ELR (cell line): ENCODE measurements around the gene TENM4.
"Not testable (repeated sequence)": the region's sequence is repeated elsewhere in the genome, so short reads cannot be mapped to it uniquely, and the experiment has no call there.

ENCODE experiments used
- DNase-seq: peaks from one replicate; pipeline ENCODE4 v3.0.0-alpha.2; 2015; ENCODE audit warnings: low read depth

The TENM4 gene

GRCh38 chr11:79244241-79244772 is 196.5 kb downstream of the TENM4 start:
- DNase-seq: peak; percentile 61

DNA sequence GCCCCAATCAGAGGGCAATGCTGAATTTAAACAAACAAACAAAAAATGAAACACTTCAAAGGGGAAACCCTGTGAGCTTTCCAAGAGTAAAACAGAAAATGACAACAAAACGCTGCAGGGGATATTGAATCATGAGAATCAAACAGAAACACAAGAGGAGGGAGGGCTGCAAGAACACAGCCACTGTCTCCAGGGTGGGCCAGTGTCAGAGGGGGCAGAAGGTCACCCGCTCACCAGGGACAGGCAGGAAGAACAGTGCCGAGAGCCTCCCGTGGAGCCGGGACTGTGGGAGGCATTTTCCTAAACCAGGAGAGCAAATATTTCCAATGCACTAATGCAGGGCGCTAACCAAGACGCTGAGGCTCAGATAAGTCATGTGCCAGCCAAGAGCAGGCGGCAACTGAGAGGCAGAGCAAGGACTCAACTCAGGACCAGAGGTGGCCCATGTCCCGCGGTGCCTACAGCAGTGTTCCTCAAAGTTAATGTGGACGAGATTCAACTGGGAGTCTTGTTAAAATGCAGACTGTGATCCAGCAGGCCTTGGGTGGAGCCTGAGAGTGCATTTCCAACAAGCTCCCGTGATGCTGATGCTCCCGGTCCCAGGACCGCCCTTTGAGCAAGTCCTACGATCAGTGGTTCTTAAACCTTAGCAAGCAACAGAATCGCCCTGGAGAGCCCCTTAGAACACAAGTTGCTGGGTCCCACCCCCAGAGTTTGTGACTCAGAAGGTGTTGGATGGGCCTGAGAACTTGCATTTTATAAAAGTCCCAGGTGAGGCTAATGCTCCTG is 197.2 kb downstream of the TENM4 start:
- no peak for DNase-seq

DNA sequence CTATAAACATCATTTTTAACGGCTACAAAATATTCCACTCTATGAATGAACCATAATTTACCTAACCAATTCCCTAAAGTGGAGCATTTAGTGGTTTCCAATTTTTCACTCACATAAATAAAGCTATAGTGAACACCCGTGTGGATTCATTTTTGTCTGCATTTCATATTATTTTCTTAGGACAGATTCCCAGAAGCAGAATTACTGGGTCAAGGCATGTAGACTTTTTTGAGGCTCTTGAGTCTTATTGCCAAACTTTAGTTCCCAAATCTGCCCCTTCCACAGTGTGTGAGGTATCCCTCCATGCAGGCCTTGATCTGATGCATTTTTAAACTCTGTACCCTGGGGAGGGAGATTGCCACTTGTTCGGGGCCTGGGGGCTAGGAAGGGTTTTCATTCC is 198.2 kb downstream of the TENM4 start:
- DNase-seq: no peak

- DNase-seq: no peak
Observed at GRCh38 chr11:79241852-79242241, 199.0 kb downstream of the TENM4 start.

DNA sequence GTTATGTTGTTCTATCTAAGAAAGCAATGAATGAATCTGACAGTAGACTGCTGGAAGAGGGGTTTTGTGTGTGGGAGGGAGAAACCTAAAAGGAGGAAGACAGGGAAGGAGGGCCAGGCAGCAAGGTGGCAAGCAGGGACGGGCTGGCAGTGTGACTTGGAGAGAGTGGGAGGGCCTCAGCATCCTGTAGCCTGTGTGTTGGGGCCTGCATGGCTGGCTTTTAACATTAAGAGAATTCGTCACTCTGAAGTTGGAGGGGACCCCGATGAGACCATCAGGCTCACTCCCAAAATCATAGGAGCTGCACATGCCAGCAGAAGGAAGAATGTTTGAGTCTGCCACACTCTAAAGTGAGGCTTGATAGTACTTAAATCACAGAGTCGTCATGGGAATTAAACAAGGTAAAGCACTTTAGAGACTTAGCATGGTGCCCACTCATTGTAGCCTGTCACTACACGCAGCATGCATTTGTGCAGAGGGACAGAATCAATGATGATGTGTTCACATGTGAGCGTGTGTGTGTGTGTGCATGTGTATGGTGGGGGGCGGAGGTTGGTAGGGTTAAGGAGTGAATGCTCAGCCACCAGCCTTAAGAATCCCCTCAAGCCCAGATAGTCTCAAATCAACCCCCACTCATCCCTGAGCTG is 199.5 kb downstream of the TENM4 start:
- no peak for DNase-seq

DNA sequence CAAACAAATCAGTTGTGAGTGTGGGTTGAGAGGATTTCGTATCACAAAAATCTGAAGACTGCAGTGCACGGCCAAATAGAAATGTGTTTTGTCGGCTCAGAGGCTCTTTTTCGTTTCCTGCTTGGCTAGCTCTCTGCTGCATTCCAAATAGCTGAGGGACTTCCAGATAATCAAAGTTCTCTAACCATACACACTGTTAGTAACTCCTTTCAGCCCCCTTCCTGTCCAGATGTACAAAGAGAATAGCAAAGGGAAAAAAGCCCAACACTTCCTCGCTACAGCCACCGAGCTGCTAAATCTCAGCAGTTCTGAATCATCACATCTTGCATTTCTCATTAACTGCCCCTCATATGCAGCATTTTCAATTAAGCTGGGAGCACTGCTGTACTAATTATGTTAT is 203.1 kb downstream of the TENM4 start:
- peak; percentile 37 for DNase-seq

GRCh38 chr11:79237091-79237490 is 203.7 kb downstream of the TENM4 start:
- no peak for DNase-seq

DNA sequence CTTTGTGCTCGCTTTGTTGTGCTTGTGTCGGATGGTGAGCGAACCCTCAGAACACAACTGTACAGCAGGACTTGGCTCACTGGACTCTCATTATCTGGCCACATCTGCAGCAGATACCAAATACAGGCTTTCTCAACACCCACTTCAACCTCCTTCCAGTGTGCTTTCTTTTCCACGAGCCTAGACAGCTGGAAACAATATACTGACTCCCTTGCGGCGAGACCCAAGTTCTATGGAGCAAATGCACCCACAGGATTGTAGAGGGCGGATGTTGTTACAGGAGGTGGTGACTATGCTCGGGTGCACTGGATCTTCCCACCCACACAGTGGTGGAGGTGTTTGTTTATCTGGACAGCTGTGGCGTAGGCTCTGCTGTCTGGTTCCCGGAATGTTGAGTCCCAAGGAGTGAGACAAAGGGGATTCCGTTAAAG is 204.3 kb downstream of the TENM4 start:
- peak; percentile 19 for DNase-seq

DNA sequence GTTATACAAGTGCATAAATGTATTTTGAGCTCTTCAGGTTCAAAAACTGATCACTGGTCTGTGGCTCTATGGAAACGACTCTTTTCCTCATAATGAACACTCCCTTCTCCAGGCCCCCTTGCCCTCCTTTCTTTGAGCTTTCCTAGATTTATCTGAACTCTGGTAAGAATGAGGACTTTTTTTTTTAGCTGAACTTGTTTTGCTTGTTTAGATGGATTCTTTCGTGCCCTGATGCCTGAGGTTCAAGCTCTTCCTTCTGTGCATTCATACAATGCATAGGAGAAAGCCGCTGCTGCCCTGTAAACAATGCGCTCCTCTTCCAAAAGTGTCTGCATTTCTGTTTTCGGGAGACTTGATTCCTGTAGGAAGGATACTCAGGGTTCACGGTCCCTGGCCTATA is 205.1 kb downstream of the TENM4 start:
- DNase-seq: no peak

DNA sequence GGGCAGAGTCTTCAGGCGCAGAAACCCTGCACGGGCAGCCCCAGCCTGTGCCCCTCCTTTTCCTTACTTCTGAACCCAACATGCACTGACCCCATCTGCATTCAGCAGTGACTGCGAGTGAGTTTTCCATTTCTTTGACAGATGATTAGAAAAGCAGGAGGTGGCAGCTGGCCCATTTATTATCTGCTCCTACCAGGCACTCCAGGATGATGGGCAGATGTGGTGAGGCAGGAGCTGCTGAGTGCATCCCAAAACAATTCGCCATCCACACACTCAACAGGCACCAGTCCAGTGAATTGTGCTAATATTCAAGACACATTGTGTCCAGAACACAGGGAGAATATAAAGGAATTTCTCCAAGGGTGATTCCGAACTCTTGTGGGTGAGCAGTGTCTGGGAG is 208.5 kb downstream of the TENM4 start:
- DNase-seq: no peak

- DNase-seq: no peak
Observed at GRCh38 chr11:79229047-79229446, 211.8 kb downstream of the TENM4 start.

DNA sequence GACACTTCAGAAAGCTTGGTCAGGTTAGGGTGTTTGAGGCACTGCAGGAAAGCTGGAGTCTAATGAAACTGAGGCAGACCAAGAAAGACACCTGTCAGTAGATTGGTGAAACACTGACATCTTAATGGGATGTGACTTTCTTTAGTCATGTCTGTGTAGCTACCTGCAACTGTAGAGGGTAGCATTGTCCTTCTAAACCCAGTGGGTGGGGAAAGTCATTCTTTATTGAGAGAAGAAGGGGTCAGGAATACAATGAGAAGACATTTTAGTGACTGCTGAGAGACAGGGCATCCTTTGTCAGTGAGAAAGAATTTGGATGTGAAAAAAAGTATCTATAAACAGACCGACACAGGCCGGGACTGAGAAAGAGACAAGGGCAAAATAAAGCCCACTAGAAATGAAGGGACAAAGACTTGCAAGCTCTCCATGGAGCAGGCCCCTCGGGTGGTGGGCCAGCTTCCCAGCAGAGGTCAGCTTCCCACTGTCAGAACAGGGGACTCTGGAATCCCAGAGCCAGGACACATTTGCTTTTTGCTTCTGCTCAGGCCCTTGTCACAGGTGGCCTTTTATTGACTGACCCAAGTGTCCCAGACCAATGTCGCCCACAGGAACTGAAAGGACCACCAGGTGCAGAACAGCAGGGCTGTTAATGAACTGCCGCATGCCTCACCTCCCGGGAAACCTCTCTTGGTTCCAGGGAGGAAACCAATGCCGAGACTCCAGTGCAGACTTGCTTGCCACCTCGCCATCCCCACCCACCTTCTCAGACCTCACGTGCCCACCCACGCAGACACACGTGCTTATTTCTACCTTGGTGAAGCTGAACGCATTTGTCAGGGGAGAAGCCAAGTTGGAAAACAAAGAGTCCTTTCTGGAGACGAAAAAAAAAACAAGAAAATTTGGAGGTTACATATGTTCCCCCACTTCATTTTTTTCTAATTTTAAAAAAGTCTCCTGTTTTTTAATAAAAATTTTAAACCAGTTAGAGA is 212.8 kb downstream of the TENM4 start:
- DNase-seq: no peak

DNA sequence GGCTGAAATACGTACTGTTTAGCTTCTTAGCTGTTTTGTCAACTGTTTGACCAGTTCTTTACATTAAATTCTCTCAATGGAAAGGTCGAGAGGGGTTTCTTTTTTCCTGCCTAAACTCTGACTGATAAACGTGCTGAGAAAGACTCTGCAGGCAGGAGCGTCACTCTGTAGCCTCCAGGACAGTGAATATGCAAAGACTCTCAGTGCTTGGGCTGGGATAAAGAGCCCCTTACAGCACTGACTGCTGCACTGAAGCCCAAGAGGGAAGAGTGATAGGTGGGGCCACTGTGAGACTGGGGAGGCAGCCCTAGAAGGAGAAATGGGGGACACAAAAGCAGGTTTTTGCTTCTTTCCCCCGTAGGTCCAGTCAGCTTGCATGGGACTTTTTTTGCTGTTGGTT is 213.5 kb downstream of the TENM4 start:
- no peak for DNase-seq

GRCh38 chr11:79226126-79226525 is 214.7 kb downstream of the TENM4 start:
- DNase-seq: no peak

- not testable (repeated sequence) for DNase-seq
Observed at GRCh38 chr11:79222163-79222562, 218.7 kb downstream of the TENM4 start.

- DNase-seq: no peak
Observed at GRCh38 chr11:79221444-79222130, 219.2 kb downstream of the TENM4 start.

DNA sequence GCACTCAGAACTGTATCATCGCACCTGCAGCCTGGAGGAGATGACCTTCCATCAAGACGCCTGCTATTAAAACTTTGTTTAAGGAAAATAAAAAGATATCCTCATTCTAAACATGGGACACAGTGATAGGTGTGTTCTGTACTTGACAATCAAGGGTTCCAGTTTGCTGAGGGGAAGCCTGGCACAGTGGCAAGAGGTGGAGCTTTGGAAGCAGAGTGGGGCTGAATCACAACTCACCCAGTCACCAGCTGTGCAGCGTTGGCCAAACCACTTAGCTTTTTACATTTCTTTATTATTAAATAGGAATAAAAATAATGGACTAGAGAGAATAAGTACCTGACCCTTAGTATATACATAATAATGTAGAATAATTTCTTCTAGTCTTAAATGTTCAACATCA is 220.7 kb downstream of the TENM4 start:
- DNase-seq: no peak

DNA sequence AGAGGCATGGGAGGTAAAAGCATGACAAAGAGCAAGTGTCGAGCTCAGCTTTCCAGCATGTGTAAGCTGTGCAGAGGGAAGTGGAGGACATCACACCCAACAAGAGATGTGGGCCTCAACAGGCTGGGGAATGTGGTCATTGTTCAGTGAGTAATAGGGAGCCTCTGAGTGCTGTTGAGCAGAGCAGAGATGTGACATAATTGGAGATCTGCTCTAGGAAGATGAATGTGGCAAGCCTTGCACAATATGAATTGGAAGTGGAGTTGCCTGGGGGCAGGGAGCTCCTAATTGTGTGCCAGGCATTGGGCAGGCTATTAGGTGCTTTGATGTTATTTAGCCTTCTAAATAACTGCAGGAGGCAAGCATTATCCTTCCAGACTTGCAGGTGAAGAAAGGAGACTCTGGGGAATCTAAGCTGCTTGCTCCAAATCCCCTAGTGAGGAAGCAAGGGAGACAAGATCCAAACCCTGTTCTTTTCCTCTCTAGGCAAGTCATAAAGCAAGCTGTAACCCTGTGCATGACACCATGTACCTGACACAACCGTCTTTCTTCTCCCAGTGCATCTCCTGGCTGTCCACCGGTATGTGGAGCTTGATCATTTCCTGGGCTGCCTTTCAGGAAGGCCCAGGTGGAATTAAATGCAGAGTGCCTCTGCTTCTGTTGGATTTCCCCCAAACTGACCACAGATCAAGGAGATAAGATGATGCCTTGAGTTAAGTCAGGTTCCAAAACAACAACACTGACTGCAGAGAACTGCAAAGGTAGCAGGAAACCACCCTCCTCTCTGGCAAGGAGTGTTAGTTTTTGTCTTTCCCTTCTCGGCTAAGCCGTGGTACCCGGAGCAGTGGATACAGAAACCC is 221.4 kb downstream of the TENM4 start:
- no peak for DNase-seq

DNA sequence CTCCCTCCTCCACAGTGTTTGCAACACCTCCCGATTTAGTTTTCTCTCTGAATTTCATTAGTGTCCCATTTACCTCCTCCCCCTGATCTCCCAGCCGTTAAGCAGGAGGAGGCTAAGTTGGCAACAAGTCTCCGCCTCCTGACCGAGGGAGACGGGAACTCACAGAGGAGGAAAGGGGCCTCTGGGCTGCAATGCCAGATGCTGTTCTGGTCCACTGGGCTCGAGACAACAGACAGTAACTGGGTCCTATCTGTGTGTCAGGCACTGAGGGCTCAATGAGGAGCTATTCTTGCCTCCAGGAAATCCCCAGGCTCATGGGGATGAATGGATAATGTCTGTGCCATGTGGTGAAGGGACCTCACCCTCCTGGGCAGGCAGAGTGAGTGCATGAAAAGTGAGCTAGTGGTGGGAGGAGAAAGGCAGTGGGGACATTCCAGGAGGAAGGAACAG is 228.1 kb downstream of the TENM4 start:
- no peak for DNase-seq

GRCh38 chr11:79209540-79210266 is 231.1 kb downstream of the TENM4 start:
- no peak for DNase-seq
